Measurements from ENCODE around the gene BCAR3.

BCAR3 gene

DNA sequence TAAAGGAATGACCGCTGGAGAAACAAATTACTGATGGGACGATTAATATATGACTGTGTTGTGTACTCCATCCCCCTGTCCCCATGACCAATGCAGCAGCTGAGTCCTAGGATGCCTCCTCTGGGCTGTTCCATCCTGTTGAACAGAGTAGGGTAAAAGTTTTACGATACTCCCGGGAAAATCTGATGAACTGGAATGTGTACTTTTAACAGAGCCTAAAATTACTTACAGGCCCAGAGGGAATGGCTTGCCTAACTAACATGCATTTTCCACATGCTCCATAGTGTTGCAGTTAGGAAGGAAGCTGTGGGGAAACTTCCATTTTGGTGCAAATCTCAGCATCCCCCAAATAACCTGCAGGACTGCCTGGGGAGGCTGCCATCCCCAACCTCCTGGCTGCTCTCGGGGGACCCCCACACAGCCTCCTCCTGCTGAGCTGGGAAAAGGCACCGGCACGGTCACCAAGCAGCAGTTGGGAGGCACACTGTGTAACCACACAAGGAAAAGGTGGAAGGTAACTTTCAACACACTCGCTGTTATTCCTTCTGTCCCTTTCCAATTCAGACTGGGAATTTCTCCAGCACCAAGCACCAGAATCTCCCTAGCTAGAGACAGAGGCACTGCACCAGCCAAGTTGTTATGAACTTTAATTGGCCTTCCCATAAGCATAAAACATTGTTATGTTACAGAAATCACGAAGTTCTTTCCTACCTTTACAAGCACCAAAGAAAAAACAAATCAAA lies 97.2 kb downstream of the BCAR3 start:
- H3K9ac ChIP-seq (ENCODE audit: low read length): peak overlapping the region; percentile 41
- no peak overlapping the region for H3K23ac ChIP-seq (ENCODE audit: low read length in 2 of 2)
- H3K14ac ChIP-seq (ENCODE audit: low read length in 2 of 2): no peak overlapping the region
- peak overlapping the region; percentile 18 for H3K27ac ChIP-seq (ENCODE audit: low read length, poor library complexity, severe bottlenecking)
- H3K4me1 ChIP-seq (ENCODE audit: control insufficient read depth, insufficient read depth, low read depth, low read length): peaks cover 25% of the 10 kb centered on the region
- H3K79me1 ChIP-seq (replicated peaks; ENCODE audit: low read length, poor library complexity, severe bottlenecking): peaks cover 45% of the 10 kb centered on the region
- H3K4ac ChIP-seq (ENCODE audit: low read depth in 1 of 2, low read length in 2 of 2): no peak overlapping the region
- peak overlapping the region in 1 of 2 experiments; percentile 16 for H3K4me3 ChIP-seq (ENCODE audit: insufficient read depth in 1 of 2, low read depth in 1 of 2, low read length in 2 of 2)
- H3K18ac ChIP-seq (ENCODE audit: low read depth in 1 of 2, low read length in 2 of 2): no peak overlapping the region
- H2BK15ac ChIP-seq (ENCODE audit: low read depth, poor library complexity, severe bottlenecking): no peak overlapping the region
- 65% methylated on average over 9 of the region's 9 CpGs for WGBS
- H3K27me3 ChIP-seq (ENCODE audit: control insufficient read depth in 1 of 2, insufficient read depth in 1 of 2, low read length in 2 of 2): no peaks in the 10 kb centered on the region
- H3K4me2 ChIP-seq (ENCODE audit: low read length, poor library complexity, severe bottlenecking): no peak overlapping the region
- peaks cover 69 to 89% of the 10 kb centered on the region in 2 experiments for H3K36me3 ChIP-seq (ENCODE audit: control insufficient read depth in 1 of 2, insufficient read depth in 2 of 2, low read depth in 1 of 2, low read length in 2 of 2)
- H2BK12ac ChIP-seq (ENCODE audit: low read length in 2 of 2): no peak overlapping the region
- no peak overlapping the region for H2AFZ ChIP-seq (ENCODE audit: low read depth, low read length)
- H4K91ac ChIP-seq (ENCODE audit: low read length): no peak overlapping the region
- no peak for DNase-seq
- H2BK120ac ChIP-seq (ENCODE audit: low read depth, low read length): no peak overlapping the region
- H2BK5ac ChIP-seq (ENCODE audit: low read depth, low read length, poor library complexity, severe bottlenecking): no peak overlapping the region
- H3K9me3 ChIP-seq (ENCODE audit: control insufficient read depth, low read length): no peaks in the 10 kb centered on the region
- no peak overlapping the region for H2AK5ac ChIP-seq (ENCODE audit: low read length, severe bottlenecking)
- no peak overlapping the region for H4K8ac ChIP-seq (ENCODE audit: low read length)

DNA sequence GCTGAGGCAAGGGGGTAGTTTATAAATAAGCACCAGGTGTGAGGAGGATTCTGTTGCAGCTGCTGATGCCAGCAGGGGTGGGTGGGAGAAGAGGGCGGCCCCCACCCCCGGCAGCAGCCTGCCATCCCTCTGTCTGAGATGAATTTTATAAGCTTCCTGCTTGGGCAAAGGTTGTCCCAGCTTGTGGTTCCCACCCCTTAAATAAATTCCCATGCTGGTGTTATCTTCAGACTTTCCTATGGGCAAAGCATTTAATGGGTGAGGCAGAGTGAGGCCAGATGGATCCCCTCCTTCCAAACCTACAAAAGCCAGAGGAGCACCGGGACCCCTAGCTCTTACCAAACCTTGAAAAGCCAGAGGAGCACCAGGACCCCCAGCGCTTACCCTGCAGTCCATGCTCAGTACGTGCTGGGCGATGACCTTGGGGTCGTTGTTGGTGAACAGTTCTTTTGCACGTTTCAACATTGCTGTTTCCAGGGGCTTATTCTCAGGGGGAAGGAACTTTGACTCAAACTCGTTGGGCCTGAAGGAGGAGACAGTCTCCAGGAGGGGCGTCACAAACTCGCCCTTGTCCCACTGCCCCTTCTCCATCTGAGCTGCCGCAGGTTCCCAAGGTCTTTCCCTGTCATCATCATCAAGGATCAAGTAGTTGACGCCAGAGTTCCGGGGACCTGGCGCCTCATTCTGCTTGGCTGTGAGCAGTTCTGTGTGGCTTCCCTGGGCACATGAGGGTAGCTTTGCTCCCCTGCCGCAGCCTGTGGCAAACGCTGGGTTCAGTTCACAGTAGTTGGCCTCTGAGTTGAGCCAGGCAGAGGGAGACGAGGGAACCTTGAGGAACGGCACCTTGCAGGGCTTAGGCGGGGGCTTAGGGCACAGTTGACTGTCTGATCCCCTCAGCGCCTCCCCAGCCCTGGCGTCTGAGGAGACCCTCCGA lies 99.5 kb downstream of the BCAR3 start:
- H3K9ac ChIP-seq (ENCODE audit: low read length): no peak overlapping the region
- no peak overlapping the region for H3K4me2 ChIP-seq (ENCODE audit: low read length, poor library complexity, severe bottlenecking)
- no peak overlapping the region for H3K4me3 ChIP-seq (ENCODE audit: insufficient read depth in 1 of 2, low read depth in 1 of 2, low read length in 2 of 2)
- peaks cover 30% of the 10 kb centered on the region for H3K4me1 ChIP-seq (ENCODE audit: control insufficient read depth, insufficient read depth, low read depth, low read length)
- no peak overlapping the region for H2BK5ac ChIP-seq (ENCODE audit: low read depth, low read length, poor library complexity, severe bottlenecking)
- H2BK120ac ChIP-seq (ENCODE audit: low read depth, low read length): no peak overlapping the region
- H2AK5ac ChIP-seq (ENCODE audit: low read length, severe bottlenecking): no peak overlapping the region
- H3K23ac ChIP-seq (ENCODE audit: low read length in 2 of 2): no peak overlapping the region
- peak overlapping the region in 1 of 2 experiments; percentile 18 for H2BK12ac ChIP-seq (ENCODE audit: low read length in 2 of 2)
- no peaks in the 10 kb centered on the region for H3K9me3 ChIP-seq (ENCODE audit: control insufficient read depth, low read length)
- H4K91ac ChIP-seq (ENCODE audit: low read length): no peak overlapping the region
- no peak overlapping the region for H3K27ac ChIP-seq (ENCODE audit: low read length, poor library complexity, severe bottlenecking)
- peaks cover 66 to 89% of the 10 kb centered on the region in 2 experiments for H3K36me3 ChIP-seq (ENCODE audit: control insufficient read depth in 1 of 2, insufficient read depth in 2 of 2, low read depth in 1 of 2, low read length in 2 of 2)
- DNase-seq: no peak
- H3K79me1 ChIP-seq (replicated peaks; ENCODE audit: low read length, poor library complexity, severe bottlenecking): peaks cover 43% of the 10 kb centered on the region
- H3K14ac ChIP-seq (ENCODE audit: low read length in 2 of 2): no peak overlapping the region
- no peaks in the 10 kb centered on the region for H3K27me3 ChIP-seq (ENCODE audit: control insufficient read depth in 1 of 2, insufficient read depth in 1 of 2, low read length in 2 of 2)
- H3K18ac ChIP-seq (ENCODE audit: low read depth in 1 of 2, low read length in 2 of 2): peak overlapping the region in 1 of 2 experiments; percentile 5
- WGBS: 96% methylated on average over 21 of the region's 23 CpGs
- no peak overlapping the region for H4K8ac ChIP-seq (ENCODE audit: low read length)
- no peak overlapping the region for H3K4ac ChIP-seq (ENCODE audit: low read depth in 1 of 2, low read length in 2 of 2)
- H2AFZ ChIP-seq (ENCODE audit: low read depth, low read length): no peak overlapping the region
- no peak overlapping the region for H2BK15ac ChIP-seq (ENCODE audit: low read depth, poor library complexity, severe bottlenecking)

DNA sequence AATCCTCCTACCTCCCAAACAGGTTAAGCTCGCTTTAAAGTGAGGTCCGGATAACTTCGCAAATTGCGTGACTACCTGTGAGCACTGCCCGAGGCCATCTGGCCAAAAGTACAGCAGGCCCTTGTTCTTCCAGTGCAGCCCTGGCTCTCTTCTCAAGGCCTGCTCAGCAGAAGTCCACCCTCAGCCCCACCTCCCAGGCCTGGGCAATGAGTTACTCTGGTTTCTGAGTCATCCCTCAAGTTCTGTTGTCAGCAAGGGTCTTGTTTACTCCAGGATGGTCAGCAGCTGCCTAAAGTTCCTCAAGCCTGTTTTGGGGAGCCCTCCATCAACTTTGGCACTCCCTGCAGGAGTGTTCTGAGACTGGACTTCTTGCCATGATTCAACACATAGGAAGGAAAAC lies 101.7 kb downstream of the BCAR3 start:
- DNase-seq: peak; percentile 90
- Histone ChIP-seq H3K23ac (ENCODE audit: low read length in 2 of 2) (no peak overlapping the region), H3K9me3 (ENCODE audit: control insufficient read depth, low read length) (no peaks in the 10 kb centered on the region), H3K36me3 (ENCODE audit: control insufficient read depth in 1 of 2, insufficient read depth in 2 of 2, low read depth in 1 of 2, low read length in 2 of 2) (peaks cover 65 to 89% of the 10 kb centered on the region in 2 experiments), H2AFZ (ENCODE audit: low read depth, low read length) (no peak overlapping the region), H2AK5ac (ENCODE audit: low read length, severe bottlenecking) (peak overlapping the region; percentile 27), H4K91ac (ENCODE audit: low read length) (peak overlapping the region; percentile 76), H3K18ac (ENCODE audit: low read depth in 1 of 2, low read length in 2 of 2) (peak overlapping the region; percentile 22 to 49), H3K4me1 (ENCODE audit: control insufficient read depth, insufficient read depth, low read depth, low read length) (peaks cover 34% of the 10 kb centered on the region), H3K9ac (ENCODE audit: low read length) (peak overlapping the region; percentile 64), H4K8ac (ENCODE audit: low read length) (peak overlapping the region; percentile 76), H3K79me1 (replicated peaks; ENCODE audit: low read length, poor library complexity, severe bottlenecking) (peaks cover 48% of the 10 kb centered on the region), H3K4me2 (ENCODE audit: low read length, poor library complexity, severe bottlenecking) (no peak overlapping the region), H3K4ac (ENCODE audit: low read depth in 1 of 2, low read length in 2 of 2) (peak overlapping the region in 1 of 2 experiments; percentile 57), H3K14ac (ENCODE audit: low read length in 2 of 2) (peak overlapping the region in 1 of 2 experiments; percentile 59), H3K4me3 (ENCODE audit: insufficient read depth in 1 of 2, low read depth in 1 of 2, low read length in 2 of 2) (no peak overlapping the region), H3K27ac (ENCODE audit: low read length, poor library complexity, severe bottlenecking) (peak overlapping the region; percentile 70), H2BK15ac (ENCODE audit: low read depth, poor library complexity, severe bottlenecking) (no peak overlapping the region), H3K27me3 (ENCODE audit: control insufficient read depth in 1 of 2, insufficient read depth in 1 of 2, low read length in 2 of 2) (no peaks in the 10 kb centered on the region), H2BK120ac (ENCODE audit: low read depth, low read length) (no peak overlapping the region), H2BK12ac (ENCODE audit: low read length in 2 of 2) (peak overlapping the region in 1 of 2 experiments; percentile 11), H2BK5ac (ENCODE audit: low read depth, low read length, poor library complexity, severe bottlenecking) (no peak overlapping the region)
- 53% methylated on average over 5 of the region's 5 CpGs for WGBS

Data from mesenchymal stem cell (in vitro differentiated cells and primary cell).